ENCODE data around the gene P3H1. TPM values are rescaled to one million over a fixed set of nuclear protein-coding genes. Genes with fewer than 3 reads are reported as not detected.

The P3H1 gene
- total RNA-seq, 1 experiment from 2014 or later = 84.8 TPM

DNA sequence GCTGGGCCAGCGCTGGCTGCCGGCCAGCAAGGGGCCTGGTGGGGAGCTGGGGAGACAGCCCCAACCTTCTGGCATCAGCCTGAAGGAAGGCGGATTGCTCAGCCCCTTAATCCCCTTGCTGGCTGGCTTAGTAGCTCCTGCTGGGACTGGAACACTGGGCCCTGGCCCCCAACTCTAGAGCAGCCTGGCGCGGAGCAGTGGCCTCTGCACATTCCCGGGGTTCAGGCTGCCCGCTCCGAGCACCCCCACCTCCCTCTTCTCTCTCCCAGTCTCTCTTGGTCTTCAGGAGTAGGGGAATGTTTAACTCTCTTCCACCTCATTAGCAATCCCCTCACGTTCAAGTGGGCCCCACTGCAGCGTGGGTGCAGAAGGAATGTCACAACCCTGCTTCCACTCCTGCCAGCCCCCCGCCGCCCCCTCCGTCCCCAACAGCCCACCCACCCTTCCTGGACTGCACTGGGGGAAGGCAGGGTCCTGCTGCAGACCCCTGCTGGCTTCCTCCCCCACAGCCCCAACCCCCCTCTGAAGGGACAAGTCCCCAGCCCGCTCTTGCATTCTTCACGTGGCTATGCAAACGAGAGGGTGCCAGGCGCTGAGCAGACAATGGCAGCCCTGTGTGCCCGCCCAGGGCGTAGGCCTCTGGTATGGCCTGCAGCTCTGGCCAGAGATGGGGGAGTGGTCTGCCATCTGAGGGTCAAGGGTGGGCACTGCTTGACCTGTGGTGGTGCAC, 25.8 kb downstream of the P3H1 start:
- H3K4me1 ChIP-seq (ENCODE audit: control insufficient read depth, insufficient read depth, low read length) = no peaks in the 10 kb centered on the region; the same call in 1 of the 2 replicates
- CTCF ChIA-PET = no interaction called here

DNA sequence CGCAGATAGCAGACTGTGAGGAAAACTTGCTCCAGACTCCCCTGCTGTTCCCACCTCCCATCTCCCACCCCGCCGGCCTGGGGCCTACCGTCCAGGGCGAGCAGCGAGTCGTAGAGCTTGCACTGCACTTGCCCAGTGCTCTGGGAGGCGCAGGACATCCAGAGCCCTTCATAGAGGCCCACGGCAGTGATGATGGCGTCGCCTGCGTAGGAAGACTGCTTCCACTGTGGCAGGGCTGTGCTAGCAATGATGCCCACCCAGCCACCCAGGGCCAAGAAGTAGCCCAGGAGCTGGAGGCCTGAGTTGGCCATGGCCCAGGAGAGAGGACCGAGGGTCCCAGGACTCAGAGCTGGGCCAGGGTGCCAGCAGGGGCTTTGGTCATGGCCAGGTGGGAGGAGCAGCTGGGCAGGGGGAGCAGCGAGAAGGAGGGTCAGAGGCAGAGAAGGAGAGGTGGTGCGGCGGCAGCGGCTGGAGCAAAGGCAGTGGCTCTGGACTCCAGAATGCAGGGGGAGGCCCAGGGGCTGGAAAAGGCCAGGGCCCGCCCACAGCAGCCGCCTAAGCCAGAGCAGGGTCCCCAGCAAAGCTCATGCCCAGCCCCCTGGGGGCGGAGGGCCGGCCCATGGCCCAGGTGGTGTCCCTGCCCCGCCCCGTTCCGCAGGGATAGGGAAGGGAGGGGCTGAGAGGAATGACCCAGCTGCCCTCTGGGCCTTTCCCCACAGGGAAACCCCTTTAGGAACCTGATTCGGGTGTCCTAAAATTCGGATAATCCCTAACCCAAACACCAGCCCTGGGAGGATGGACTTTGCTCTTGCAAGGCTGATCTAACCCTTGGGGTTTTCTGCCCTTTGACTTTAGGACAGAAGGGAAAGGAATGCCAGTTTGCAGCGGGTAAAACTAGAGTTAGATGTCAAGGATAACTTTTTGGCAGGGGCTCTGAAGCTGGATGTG, 26.8 kb downstream of the P3H1 start, which contains the start of gene CLDN19:
CLDN19 (minus strand) TSS at position 484 of the 948 bp plus-strand sequence; CDS start at position 311, 173 bp downstream.
- no peaks in the 10 kb centered on the region for H3K9me3 ChIP-seq (ENCODE audit: control insufficient read depth, insufficient read depth, low read depth, low read length)
- ChIA-PET CTCF (no interaction called here), POLR2A (no interaction called here)
- H3K27ac ChIP-seq (ENCODE audit: low read length) = no peak within 1 kb of the TSS
- ATAC-seq = no peak
- no peaks in the 10 kb centered on the region; the same call in 1 of the 2 replicates for H3K4me1 ChIP-seq (ENCODE audit: control insufficient read depth, insufficient read depth, low read length)
- no peaks in the 10 kb centered on the region for H3K27me3 ChIP-seq (ENCODE audit: control insufficient read depth, insufficient read depth, low read length)
- H3K4me3 ChIP-seq (ENCODE audit: low read depth in 2 of 2, low read length in 2 of 2) = no peak within 1 kb of the TSS
- in situ Hi-C loops (cut with HindIII; ENCODE audit: low pct_unique_long_range_greater_than_20kb, low sequenced_read_pairs) (no loop called here), intact Hi-C loops (cut with micrococcal nuclease; ENCODE audit: unreplicated experiment) (loop anchor here (10.0 kb wide), 1 partner anchor 165 kb away; no protein-coding TSS in a partner anchor)
- no peak for TF ChIP-seq POLR2AphosphoS5 (IDR thresholded peaks at IDR 0.05; ENCODE audit: low read depth, low read length)
- TF ChIP-seq SIN3A (IDR thresholded peaks at IDR 0.05; ENCODE audit: borderline replicate concordance, insufficient read depth, low read depth, low read length) = no peak
- no peak for TF ChIP-seq TCF7L2 (IDR thresholded peaks at IDR 0.05; ENCODE audit: low read depth, low read length)
- TF ChIP-seq, protein P1, sequence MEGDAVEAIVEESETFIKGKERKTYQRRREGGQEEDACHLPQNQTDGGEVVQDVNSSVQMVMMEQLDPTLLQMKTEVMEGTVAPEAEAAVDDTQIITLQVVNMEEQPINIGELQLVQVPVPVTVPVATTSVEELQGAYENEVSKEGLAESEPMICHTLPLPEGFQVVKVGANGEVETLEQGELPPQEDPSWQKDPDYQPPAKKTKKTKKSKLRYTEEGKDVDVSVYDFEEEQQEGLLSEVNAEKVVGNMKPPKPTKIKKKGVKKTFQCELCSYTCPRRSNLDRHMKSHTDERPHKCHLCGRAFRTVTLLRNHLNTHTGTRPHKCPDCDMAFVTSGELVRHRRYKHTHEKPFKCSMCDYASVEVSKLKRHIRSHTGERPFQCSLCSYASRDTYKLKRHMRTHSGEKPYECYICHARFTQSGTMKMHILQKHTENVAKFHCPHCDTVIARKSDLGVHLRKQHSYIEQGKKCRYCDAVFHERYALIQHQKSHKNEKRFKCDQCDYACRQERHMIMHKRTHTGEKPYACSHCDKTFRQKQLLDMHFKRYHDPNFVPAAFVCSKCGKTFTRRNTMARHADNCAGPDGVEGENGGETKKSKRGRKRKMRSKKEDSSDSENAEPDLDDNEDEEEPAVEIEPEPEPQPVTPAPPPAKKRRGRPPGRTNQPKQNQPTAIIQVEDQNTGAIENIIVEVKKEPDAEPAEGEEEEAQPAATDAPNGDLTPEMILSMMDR (IDR thresholded peaks at IDR 0.05) = no peak
- TF ChIP-seq, protein P2, sequence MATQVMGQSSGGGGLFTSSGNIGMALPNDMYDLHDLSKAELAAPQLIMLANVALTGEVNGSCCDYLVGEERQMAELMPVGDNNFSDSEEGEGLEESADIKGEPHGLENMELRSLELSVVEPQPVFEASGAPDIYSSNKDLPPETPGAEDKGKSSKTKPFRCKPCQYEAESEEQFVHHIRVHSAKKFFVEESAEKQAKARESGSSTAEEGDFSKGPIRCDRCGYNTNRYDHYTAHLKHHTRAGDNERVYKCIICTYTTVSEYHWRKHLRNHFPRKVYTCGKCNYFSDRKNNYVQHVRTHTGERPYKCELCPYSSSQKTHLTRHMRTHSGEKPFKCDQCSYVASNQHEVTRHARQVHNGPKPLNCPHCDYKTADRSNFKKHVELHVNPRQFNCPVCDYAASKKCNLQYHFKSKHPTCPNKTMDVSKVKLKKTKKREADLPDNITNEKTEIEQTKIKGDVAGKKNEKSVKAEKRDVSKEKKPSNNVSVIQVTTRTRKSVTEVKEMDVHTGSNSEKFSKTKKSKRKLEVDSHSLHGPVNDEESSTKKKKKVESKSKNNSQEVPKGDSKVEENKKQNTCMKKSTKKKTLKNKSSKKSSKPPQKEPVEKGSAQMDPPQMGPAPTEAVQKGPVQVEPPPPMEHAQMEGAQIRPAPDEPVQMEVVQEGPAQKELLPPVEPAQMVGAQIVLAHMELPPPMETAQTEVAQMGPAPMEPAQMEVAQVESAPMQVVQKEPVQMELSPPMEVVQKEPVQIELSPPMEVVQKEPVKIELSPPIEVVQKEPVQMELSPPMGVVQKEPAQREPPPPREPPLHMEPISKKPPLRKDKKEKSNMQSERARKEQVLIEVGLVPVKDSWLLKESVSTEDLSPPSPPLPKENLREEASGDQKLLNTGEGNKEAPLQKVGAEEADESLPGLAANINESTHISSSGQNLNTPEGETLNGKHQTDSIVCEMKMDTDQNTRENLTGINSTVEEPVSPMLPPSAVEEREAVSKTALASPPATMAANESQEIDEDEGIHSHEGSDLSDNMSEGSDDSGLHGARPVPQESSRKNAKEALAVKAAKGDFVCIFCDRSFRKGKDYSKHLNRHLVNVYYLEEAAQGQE (IDR thresholded peaks at IDR 0.05; ENCODE audit: insufficient read depth in 1 of 2, low read depth in 2 of 2, low read length in 1 of 2) = no peak
- no peak for DNase-seq (ENCODE audit: low read depth, low spot score)
- H3K36me3 ChIP-seq (ENCODE audit: control insufficient read depth, insufficient read depth, low read length) = no peaks in the 10 kb centered on the region
- BruUV-seq (replicated peaks) = no TSS peak

More for the DNA sequence above, 25.8 kb downstream of the P3H1 start:
- ATAC-seq (no peak), DNase-seq (ENCODE audit: low read depth, low spot score) (no peak)
- H3K27ac ChIP-seq (ENCODE audit: low read length) = no peak overlapping the region
- H3K4me3 ChIP-seq (ENCODE audit: low read depth in 2 of 2, low read length in 2 of 2) = no peak overlapping the region
- intact Hi-C loops (cut with micrococcal nuclease; ENCODE audit: unreplicated experiment) (no loop called here), in situ Hi-C loops (cut with HindIII; ENCODE audit: low pct_unique_long_range_greater_than_20kb, low sequenced_read_pairs) (no loop called here)
- POLR2A ChIA-PET = no interaction called here
- no peak for TF ChIP-seq SIN3A (IDR thresholded peaks at IDR 0.05; ENCODE audit: borderline replicate concordance, insufficient read depth, low read depth, low read length)
- H3K27me3 ChIP-seq (ENCODE audit: control insufficient read depth, insufficient read depth, low read length) = no peaks in the 10 kb centered on the region
- BruUV-seq (replicated peaks) = no TSS peak
- H3K9me3 ChIP-seq (ENCODE audit: control insufficient read depth, insufficient read depth, low read depth, low read length) = no peaks in the 10 kb centered on the region
- no peaks in the 10 kb centered on the region for H3K36me3 ChIP-seq (ENCODE audit: control insufficient read depth, insufficient read depth, low read length)
